GM10847 (cell line): ENCODE results near the gene SEMA4B.

Experiments used
- POLR2A ChIP-seq: IDR thresholded peaks from 2 replicates; pipeline ENCODE4 v1.6.1; 2011; ENCODE audit not compliant: insufficient read length; ENCODE audit errors: extremely low read depth

The SEMA4B gene

GRCh38 chr15:90211009-90211408 is 9.9 kb downstream of the SEMA4B start:
- no peak for TF ChIP-seq POLR2A

GRCh38 chr15:90211440-90212143 is 10.5 kb downstream of the SEMA4B start:
- TF ChIP-seq POLR2A, result no peak

- no peak for TF ChIP-seq POLR2A
These were observed 11.3 kb downstream of the SEMA4B start for GRCh38 chr15:90212221-90213098.

- no peak for TF ChIP-seq POLR2A
These were observed 12.1 kb downstream of the SEMA4B start for GRCh38 chr15:90213122-90213817.

- no peak for TF ChIP-seq POLR2A
These were observed 12.7 kb downstream of the SEMA4B start for GRCh38 chr15:90213818-90214204.

GRCh38 chr15:90214553-90215196 is 13.5 kb downstream of the SEMA4B start:
- TF ChIP-seq POLR2A, result no peak

GRCh38 chr15:90217671-90218394 is 16.7 kb downstream of the SEMA4B start:
- no peak for TF ChIP-seq POLR2A

GRCh38 chr15:90219421-90220141 is 18.5 kb downstream of the SEMA4B start:
- TF ChIP-seq POLR2A, result no peak

- TF ChIP-seq POLR2A, result no peak
These were observed 20.2 kb downstream of the SEMA4B start for GRCh38 chr15:90221246-90221900.

- no peak for TF ChIP-seq POLR2A
These were observed 21.4 kb downstream of the SEMA4B start for GRCh38 chr15:90222547-90222946.

GRCh38 chr15:90223441-90224165 is 22.5 kb downstream of the SEMA4B start:
- no peak for TF ChIP-seq POLR2A

GRCh38 chr15:90225047-90225446 is 23.9 kb downstream of the SEMA4B start:
- TF ChIP-seq POLR2A, result no peak
